Inferior parietal cortex (tissue), 1 donor: ENCODE measurements around the gene MCC.
"Not testable (repeated sequence)": the region's sequence is repeated elsewhere in the genome, so short reads cannot be mapped to it uniquely, and the experiment has no call there.

ENCODE experiments used
- DNase-seq: peaks from one replicate; pipeline ENCODE4 v3.0.0-alpha.2; 2016; ENCODE audit errors: extremely low spot score

MCC gene

GRCh38 chr5:113084402-113085083 lies 403.7 kb downstream of the MCC start:
- DNase-seq, result no peak

DNA sequence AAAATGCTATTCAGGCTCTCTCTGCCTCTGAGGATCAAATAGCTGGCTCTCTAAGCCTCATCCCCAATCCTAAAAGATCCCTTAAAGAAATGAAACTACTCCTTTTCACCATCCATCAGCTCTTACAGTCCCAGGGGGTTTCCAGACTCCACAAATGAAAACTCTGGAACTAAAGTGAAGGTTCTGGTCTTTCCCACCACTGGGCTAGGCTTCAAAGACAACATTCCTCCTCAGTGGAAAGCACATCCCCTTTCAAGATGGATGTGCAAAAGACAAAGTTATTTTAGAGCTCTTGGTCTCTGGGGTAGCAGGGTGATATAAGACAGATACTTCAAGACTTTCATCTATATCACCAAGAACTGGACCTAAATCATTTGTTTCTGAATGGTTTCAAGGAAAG lies 404.8 kb downstream of the MCC start:
- no peak for DNase-seq

GRCh38 chr5:113082547-113082905 lies 405.7 kb downstream of the MCC start:
- no peak for DNase-seq

GRCh38 chr5:113081881-113082546 lies 406.2 kb downstream of the MCC start:
- DNase-seq, result no peak

- DNase-seq, result no peak
Observed at GRCh38 chr5:113081091-113081839, 407.0 kb downstream of the MCC start.

DNA sequence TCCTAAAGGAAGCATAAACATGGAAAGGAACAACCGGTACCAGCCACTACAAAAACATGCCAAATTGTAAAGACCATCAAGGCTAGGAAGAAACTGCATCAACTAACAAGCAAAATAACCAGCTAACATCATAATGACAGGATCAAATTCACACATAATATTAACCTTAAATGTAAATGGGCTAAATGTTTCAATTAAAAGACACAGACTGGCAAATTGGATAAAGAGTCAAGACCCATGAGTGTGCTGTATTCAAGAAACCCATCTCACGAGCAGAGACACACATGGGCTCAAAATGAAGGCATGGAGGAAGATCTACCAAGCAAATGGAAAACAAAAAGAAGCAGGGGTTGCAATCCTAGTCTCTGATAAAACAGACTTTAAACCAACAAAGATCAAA lies 411.6 kb downstream of the MCC start:
- DNase-seq, result not testable (repeated sequence)

DNA sequence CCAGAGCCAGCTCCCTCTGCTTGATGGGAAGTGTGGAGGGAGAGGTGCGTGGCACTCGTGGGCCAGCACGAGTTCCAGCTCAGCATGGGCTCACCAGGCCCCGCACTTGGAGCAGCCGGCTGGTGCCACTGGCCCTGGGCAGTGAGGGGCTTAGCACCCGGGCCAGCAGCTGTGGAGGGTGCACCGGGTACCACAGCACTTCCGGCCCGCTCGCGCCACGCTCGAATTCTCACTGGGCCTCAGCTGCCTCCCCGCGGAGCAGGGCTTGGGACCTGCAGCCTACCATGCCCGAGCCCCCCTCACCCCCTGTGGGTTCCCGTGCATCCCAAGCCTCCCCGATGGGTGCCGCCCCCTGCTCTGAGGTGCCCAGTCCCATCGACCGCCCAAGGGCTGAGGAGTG lies 413.2 kb downstream of the MCC start:
- DNase-seq, result no peak

DNA sequence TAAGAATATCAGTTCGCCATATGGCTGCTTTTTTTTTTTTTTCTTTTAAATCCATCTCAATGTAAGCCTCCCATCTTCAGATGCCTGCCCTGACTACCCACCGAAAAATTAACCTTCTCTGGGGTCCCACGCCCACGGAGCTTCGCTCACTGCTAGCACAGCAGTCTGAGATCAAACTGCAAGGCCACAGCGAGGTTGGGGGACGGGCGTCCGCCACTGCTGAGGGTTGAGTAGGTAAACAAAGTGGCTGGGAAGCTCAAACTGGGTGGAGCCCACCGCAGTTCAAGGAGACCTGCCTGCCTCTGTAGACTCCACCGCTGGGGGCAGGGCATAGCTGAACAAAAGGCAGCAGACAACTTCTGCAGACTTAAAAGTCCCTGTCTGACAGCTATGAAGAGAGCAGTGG lies 414.6 kb downstream of the MCC start:
- DNase-seq, result not testable (repeated sequence)

- DNase-seq, result no peak
Observed at GRCh38 chr5:113071401-113071800, 416.9 kb downstream of the MCC start.

DNA sequence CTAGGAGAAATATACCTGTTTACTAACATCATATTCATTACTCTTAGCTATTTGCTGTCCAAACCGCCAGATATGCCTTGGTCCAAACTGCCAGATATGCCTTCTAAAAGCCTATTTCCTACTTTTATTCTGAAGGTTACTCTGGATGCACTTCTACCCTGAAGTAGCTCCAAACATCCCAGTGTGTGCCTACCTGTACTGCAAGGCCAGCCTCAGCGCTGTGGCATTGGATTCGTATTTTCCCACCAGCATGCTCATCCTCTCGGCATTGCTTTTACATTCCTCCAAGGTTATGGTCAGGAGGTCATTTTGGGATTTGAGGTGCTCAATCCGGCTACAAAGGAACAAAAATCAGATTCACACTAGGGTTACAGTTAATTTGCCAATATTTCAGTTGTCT lies 417.4 kb downstream of the MCC start:
- no peak for DNase-seq

GRCh38 chr5:113068559-113068958 lies 419.7 kb downstream of the MCC start:
- DNase-seq, result no peak

DNA sequence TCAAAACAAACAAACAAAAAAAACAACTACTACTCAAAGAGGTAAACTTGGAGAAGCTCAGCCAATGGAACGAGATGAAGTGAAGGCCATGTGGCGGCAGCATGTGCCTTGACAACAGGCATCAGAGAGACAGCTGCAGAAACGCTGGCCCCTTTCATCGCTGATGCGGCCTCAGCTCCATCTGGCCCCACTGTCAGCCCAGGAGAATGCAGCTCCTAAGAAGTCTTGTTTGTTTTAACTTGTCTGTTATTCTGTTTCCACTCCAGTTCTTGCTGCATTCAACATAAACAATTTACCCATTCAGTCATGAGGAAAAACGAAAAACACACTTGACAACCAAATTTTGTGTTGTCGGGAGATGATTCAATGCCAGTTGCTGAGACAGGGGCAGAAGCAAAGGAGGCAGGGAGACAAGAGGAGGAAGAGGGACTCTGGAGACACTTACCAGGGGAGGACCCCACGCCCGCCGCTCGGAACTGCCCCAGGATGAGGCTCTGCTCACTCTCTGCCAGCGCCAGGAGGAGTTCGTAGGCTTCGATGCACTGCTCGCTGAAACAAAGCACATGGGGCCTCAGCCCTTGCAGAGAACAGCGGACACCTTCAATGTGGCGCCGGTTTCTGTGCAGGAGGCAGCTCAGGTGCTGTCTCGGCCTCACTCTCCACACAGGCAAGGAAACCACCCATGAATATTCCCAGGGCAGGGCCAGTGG lies 420.5 kb downstream of the MCC start:
- no peak for DNase-seq

- no peak for DNase-seq
Observed at GRCh38 chr5:113065626-113066025, 422.6 kb downstream of the MCC start.

DNA sequence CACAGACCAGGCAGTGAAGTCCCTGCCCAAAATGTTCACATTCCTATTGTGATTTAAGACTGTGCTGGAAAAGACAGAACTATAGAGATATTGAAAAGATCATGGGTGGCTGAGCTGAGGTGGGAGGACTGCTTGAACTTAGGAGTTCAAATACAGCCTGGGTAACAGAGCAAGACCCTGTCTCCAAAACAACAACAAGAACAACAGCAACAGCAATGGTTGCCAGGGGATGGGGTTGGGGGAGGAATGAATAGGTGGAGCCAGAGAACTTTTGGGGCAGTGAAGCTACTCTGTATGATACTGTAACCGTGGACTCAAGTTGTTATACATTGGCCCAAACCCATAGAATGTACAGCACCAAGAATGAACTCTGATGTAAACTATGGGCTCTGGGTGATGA lies 423.4 kb downstream of the MCC start:
- no peak for DNase-seq

GRCh38 chr5:113063927-113064326 lies 424.3 kb downstream of the MCC start:
- no peak for DNase-seq

DNA sequence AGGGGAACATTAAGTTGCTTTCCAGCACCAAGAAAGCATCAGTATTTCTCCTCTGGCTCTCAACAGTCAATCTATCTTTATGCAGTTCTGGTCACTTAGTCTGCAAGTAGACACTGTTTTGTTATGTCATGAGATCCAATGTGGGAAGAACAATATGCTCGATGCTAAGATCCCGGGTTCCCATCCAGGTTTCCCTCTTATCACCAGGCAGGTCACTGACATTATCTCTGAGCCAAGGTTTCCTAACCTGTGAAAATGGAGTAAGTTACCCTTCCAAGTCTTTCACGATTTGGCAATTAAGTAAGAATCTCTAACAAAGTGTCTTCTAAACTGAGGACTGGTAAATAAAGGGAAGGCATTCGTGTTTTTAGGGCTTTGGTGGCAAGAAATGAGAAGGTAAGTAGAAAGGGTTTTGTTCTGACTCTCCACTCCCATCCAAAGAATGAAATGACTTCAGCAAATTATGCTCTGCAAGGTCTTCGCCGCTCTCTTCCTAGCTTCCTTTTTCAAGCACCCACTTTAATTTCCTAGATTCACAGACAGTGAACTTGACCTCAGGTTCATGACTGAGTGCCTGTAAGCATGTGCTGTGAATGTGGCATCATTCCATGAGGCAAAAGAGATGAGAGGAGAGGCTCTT lies 425.3 kb downstream of the MCC start:
- no peak for DNase-seq

- DNase-seq, result no peak
Observed at GRCh38 chr5:113061846-113062780, 426.1 kb downstream of the MCC start.

DNA sequence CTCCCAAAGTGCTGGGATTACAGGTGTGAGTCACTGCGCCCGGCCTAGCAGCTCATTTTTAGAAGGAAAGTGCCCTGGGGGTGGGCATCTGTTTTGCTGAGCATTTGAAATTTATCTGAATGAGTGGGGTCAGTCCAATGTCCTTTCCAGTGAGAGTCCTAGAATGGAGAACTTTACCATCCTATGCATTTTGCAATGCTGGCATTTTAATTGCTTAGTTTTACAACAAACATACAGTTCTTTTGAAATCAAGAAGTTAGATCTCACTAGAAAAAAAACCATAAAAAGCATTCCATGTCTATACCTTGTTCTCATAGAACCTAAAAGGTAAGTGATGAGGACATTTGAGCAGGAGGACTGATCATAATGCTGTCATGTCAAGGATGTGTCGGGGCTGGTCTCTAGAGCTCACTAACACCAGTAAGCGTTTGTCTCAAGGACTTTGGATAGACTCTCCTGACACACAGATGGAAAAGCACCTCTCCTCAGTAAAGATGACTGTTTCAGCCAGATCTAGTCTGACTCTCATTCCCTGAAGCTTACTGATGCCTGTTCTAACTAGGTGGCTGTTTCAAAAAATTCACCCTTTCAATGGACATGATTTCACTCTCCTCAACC lies 427.7 kb downstream of the MCC start:
- DNase-seq, result no peak

- DNase-seq, result no peak
Observed at GRCh38 chr5:113059232-113060040, 428.8 kb downstream of the MCC start.
